NCI-H128 (cell line): ENCODE data around the gene DPT.

Experiments used
- DNase-seq: peaks from one replicate; lab custom pipeline; 2025; ENCODE audit not compliant: unreplicated experiment; lab: John Stamatoyannopoulos, UW

Gene DPT

DNA sequence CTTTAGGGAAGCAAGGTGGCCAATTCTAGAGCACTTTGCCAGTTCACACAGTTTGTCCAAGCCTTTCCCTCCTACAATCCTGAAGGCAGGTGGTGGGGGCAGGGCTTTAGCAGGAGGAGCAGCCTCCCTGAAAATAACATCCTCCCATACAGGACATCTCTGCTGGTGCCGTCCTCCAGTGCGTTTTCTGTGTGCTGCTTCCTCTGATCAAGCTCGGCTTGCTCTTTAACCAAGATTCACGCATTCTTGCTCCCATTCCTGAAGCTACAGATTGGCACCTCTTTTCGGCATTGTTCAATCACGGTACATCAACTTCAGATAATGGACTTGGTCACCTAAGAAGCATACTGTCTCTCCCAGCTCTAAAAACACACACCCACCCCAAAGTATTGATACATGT is 7.5 kb upstream of the DPT start:
- DNase-seq = no peak

DNA sequence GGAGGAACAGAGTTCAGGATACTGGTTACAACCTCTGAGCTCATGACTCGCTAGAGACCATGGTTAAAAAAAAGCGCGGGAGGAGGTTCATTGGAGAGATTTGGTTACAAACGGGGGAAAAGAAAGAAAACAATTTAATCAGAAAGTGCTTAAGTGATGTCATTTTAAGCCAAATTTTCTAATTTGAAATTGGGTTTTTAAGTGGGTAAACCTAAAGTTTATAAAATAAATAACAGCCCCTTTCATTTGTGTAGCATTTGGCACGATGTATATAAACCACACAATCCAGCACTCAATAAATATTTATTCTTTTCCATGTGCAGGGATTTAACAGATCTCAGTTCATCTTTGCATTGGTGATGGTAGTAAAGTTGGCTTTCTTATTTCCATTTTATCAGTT is 7.0 kb upstream of the DPT start:
- no peak for DNase-seq

DNA sequence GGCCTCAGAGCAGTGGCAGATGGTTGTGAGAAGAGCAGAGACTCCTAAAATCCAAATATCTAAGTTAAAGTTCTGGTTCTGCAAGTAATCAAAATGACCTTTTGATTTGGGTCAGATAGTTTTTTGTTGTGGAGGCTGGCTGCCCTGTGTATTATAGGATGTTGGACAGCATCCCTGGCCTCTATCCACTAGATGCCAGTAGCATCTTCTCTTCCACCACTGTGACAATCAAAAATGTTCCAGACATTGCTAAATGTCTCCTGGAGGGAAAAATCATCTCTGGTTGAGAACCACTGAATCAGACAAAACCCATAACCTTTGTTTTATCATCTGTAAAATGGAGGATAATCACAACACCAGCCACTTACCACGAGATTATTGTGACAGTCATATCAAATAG is 5.9 kb upstream of the DPT start:
- DNase-seq = no peak

DNA sequence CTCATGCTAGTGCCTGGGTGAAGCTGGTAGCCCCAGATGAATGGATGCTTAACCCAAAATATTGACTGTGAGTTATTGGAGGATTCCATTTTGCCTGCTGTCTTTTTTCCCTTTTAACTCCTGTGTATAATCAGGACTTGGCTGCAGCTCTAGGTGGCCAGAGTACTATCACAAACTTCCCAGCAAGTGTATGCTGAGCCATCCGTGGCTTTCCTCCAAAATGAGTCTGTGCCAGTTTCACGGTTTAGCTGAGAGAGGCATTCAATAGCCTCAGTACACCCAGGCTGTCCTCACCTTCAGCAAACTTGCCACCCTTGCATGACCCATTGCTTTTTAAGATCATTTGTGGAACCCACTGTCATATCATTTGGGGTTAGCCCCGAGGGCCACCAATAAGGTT is 5.3 kb upstream of the DPT start:
- DNase-seq = no peak

DNA sequence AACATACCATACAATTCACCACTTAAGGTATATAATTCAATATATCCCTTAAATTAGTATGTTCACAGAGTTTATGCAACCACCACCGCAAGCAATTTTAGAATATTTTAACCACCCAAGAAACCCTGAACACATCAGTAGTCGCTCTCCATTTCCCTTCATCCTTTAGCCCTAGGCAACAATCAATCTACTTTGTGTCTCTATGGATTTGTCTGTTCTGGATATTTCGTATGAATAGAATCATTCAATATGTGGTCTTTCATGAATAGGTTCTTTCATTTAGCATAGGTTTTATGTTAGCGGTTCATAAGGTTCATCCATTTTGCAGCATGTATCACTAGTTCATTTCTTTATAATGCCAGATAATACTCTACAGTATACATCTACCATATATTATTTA is 4.2 kb upstream of the DPT start:
- no peak for DNase-seq

DNA sequence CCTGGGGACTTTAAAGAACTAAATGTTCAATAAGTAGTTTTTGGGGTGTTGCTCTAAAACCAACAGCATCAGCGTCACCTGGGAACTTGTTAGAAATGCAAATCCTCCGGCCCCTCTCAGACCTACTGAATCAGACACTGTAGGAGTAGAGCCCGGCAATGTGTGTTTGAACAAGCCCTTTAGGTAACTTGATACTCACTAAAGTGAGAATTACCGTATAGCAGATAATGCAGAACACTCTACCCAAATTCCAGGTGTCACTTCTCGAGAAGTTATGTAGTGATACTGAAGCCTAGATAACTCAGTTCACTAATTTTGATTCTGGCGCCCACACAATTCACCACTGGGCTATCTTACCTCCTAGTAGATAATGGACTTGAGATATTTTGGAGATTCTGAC is 3.7 kb upstream of the DPT start:
- no peak for DNase-seq

DNA sequence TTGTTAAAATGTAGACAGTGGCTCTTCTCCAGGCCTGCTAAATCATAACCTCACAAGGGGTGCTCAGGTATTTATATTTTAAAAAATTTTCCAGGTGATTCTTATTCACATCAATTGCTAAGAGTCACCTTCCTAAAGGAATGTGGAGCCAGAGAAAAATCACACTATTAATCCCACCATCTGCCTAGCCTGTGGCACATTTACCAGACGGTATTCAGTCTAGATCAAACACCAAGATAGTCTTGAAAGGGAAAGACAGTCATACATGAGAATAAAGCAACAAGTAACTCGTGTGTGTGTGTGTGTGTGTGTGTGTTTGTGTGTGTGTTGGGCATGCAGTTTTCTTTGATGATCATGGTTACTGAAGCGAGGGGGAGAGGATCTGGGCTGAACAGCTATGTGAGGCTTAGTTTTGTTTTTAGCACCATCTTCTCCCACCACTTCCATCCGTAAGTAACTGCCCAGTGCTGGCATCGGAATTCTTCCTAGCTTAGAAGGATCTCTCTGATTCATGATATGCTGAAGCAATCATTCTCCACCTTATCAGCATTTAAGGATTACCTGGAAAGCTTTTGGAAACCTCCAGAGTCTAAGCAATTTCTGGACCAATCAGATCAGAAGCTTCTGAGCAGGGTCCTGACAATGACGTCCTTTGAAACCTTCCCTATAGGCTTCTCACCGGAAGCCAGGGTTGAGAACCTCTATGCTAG is 2.4 kb upstream of the DPT start:
- DNase-seq = no peak

DNA sequence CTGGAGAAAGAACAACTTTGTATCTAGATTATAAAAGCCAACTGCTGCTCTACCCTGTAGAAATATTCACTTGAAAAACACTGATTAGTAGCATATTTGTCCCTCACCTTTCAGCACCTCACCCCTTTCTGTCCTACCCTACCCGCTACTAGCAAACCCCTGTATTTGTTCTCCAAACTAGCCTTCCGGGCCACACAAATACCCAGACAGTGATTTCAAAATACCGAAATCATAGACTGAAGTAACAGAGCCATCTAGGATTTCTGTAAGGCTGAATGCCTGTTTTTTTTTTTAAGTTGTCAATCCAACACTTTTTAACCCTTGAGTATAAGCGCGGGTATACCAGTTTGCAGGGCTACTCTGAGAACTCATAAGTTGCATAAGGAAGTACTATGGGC is 398 bp upstream of the DPT start:
- no peak for DNase-seq

DNA sequence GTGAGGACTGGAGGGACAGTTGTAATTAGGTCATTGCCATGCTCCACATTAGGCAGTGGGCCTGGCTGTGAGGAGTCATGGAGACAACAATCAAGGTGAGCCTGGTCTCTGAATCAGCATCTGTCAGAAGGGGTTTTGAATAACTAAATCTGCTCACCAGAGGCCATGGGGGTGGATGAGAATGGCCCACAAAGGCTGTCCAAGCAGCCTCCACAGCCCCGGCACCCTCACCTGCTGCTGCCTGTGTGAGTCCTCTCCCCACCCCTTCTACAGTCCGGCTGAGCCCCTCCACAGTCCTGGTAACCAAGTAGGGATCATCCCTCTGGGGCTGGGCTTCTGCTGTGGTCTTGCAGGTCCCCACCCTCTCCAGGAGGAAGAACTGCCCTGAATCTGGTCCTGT is 2.3 kb downstream of the DPT start:
- DNase-seq = no peak

DNA sequence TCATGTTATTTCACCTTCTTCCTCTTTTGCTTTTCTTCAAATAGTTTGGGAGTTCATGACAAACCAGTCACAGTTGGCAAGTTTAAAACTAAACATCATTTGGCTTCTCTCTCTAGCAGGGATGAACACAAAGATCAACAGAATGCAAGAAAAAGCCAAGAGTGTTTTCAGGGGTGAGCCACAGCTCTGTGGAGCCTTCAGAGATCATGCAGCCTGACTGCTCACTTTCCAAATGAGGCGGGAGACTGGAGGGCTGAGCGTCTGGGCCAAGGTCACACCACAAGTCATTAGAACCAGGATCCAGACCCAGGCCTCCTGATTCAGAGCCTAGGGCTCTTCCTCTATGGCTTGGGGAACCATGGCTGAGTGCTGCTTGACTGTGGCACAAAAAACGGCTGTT is 2.7 kb downstream of the DPT start:
- DNase-seq = no peak

DNA sequence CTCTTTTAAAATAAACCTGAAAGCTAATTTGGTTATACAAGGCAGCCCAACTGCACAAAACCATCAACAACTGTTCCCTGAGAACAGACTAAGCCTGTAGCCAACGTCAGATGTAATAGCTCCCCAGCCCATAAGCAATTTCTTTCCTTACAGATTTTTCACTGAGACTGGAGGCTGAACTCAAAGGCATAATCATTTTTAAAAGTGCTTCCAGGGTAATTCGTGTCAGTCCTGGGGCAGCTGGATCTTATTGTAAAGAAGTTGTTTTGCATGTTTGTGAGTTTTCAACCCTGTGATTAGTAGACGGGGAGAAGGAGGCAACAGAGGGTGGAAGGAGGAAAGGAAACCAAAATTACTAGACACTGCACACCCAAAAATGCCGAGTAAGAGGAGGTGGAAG is 3.2 kb downstream of the DPT start:
- no peak for DNase-seq

DNA sequence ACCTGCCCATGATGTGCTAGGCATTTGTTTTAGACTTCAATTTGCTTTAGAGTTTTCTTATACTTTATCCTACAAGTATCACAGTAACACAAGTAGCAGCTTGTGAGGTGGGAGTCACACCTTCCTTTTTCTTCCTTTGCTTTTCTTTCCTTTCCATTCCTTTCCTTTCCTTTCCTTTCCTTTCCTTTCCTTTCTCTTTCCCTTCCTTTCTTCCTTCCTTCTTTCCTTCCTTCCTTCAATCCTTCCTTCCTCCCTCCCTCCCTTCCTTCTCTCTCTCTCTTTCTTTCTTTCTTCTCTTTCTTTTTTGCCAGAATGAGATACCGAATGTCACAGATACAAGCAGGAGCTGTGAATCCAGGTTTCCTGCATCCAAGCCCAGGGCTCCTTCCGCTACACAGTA is 3.9 kb downstream of the DPT start:
- no peak for DNase-seq

DNA sequence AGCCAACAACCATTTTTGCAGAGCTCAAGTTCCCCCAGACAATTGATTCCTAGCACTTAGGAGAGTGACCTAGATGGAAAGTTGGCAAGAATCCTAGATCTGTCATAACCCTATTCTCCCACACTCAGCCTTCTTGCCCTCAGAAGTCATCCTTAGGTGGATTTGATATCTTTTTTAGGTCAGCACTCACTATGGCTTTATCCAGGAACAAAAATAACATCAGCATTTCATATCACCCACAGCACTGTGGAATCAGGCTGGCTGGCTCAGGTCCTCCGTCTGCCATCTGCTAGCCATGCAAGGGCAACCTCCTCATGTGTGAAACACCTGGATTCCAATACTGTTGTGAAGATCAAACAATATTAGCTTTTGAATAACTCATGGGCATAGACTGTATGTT is 6.0 kb downstream of the DPT start:
- no peak for DNase-seq

DNA sequence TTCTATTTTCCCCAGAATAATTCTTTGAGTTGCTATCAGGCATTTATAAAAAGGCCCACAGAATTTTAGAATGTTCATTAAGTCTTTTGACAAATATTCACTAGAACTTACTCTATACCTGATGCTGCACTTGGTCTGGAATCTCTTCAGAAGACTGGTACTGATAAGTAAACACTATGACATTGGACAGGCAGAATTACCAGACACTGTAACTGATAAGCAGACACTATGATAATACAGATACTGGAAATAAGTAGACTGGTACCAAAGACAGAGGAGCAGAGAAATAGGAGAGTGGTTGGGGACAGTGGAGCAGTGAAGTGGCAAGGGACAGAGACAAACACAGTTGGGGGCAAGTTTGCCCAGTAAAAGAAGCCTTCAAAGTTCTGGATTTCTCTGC is 8.2 kb downstream of the DPT start:
- no peak for DNase-seq

DNA sequence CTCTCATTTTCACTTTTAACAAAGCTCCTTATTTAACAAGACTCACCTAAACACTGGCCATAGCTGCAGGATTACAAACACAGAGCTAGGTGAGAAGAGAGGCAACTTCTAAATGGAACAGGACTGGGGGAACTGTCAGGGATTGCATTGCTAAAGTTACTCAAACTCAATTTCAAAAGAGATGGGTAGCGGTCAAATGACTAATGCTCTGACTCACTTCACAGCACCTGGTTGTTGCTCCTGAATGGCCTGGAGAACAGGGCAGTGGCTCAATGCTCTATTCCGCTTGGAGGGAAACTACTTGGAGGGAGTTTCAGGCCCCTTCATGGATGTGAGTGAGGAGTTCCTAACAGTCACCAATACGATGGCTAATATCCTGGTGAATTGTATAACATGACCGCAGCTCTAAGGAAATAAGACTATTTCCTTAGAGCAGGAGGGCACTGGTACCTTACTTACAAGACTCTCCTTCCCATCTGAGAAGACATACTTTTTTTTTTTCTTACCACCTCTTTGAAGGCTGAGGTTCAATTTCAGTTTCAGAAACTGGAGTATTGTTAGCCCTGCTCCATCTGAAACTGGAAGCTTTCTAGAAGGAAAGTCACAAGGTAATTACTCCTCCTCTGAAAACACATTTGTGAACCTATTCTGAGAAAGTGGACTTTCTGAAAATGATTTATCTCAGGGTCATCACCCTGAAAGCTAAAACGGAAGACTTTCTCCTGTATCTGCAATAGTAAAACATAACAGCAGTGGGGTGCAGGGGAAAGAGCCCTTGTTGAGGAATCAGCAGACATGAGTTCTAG is 9.5 kb downstream of the DPT start:
- DNase-seq = no peak

DNA sequence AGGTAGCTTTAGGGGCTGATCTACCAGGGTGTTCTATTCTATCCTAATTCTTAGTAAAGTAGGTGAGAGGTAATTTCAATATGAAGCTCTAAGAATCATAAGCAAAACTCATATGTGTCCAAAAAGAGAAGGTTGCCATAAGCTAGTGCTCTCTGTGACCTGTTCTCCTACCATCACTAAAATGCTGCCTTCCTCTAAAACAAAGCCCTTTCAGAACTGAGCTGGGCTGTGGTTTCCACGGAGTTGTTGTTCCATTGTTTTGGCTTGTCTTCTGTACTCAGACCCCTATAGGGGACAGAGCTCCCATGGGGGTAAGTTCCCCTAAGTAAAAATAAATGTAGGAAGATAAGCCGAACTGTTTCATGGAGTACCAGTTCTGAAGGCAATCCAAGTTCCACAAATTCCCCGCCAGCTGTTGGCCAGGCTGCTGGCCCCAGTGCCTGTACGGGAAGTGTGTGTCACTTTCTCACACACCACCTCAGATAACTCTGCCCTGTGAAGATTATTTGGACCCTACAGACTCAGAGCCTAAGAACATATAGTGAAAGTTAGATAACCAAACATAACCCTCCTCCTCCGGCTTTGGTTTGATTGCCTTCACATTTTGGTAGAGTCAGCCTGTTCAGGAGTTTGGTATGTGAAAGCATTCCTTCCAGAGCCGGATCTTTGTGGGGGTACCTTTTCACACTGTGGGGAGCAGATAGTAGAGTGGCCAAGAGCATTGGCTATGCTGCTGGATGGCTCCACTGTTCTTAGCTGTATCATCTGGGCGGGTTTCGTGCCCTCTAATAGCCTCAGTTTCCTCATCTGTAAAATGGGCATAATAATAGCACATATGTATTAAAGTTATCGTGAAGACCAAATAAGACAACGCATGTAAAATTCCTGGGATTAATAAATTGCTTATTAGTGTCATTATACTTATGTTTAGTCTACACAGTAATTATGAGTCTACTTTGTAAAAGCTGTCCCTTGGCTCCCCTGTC is 10.8 kb downstream of the DPT start:
- DNase-seq = no peak

DNA sequence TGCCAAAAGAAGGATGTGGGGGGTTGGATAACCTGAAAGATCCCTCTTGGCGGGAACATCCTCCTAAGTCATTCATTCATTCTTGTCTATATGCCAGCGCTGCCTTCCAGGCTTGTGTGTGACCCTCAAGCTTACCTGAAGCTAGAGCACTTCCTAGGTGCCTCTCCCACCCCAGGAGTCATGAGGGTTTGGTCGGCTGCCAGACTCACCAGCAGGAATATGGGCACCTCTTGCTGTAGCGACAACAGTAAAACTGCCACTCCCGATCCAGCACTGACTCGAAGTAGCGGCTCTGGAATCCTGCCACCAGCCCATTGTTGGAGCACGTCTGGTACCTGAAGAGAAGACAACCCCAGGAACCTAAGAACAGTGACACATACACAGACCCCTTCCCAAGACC is 15.0 kb downstream of the DPT start:
- DNase-seq = no peak

DNA sequence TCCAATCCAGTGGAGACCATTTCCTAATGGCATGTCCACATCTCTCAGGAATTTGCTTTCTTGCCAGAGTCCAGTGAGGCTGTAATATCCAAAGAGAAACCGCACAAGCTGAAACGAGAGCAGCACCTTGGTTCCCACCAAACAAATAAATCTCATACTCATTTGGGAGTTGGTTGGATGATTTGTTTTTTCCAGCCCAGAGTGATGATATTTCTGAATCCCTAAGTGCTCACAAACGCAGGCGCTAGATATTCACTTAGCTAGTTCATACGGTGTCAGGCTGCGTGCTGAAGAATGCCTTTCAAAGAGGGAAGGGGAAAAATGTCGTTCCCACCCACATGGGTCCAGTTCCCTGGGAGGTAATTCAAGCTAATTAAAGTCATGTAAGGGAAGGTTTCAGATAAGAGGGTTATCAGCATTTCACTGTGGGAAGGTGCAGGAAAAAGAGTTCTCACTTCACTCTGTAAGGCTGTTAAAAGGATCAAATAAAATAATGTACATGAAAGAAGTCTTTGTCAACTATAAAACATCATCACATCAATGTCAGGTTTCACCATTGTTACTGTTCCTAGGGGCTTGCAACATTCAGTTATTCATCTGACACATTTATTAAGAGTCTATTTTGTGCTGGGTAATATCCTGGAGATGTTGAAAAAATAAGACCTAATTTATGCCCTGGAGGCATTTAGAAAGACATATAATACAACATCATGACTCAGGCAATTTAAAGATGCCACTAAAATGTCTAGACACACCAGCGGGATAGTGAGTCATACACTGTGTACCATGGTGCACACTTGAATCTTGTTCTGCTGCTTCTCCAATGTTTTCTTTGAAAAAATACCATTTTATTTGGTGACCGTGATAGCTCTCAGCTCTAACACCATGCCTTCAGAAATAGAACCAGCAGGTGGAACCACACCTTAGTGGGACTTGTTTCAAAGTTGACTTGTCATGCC is 19.3 kb downstream of the DPT start:
- no peak for DNase-seq

DNA sequence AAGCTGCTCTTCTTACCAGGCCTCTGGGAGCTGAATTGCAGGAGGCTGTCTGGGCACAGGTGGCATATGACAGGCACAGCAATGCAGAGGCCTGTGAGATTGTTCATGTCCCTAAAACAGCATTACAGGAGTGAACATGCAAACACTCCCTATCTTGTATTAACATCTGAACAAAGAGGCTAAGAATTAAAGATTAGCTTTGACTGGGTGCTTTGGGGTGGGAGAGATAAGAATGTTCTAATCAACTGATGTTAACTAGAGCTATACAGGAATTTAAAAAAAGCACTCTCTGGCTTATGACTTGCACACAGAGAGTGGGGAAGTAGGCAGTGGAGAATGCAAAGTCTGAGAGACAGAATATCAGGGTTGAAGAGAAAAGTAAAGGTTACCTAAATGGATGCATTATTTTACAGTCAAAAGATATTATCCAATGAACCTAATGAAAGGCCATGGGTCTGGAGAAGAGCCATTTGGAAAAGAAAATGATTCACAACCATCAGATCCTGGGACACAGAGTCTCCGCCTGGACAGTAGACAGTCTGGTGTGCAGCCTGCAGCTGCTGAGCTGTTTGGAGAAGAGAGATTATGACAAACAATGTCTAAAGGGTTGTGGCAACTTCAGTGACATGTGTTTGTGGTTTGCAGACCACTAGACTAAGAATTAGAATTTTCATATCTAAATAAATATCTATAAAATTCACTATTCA is 20.2 kb downstream of the DPT start:
- no peak for DNase-seq
